Tibial nerve (tissue), 4 donors: ENCODE data around the gene LMO7. TPM values are rescaled to one million over a fixed set of nuclear protein-coding genes. Genes with fewer than 3 reads are reported as not detected.
A peak's percentile ranks its signal among the peaks of the same experiment; 100 is the strongest.

Source experiments
- DNase-seq, 2 donors: peaks; one replicate each; pipeline ENCODE4 v3.0.0-alpha.2; 2019; ENCODE audit warnings: low spot score in 2 of 2
- H3K27ac ChIP-seq, 4 donors: fragments of 200-600 bp; sonication (generic) in 3 of 4; one replicate each; pipeline ENCODE4 v1.5.1; 2017 to 2019; ENCODE audit warnings: mild to moderate bottlenecking in 1 of 4
- H3K27me3 ChIP-seq, 2 donors: fragments of 200-600 bp; sonication (generic) in 1 of 2; one replicate each; pipeline versions ENCODE4 v1.5.1 to v1.6.0; 2017 to 2019
- H3K36me3 ChIP-seq, 3 donors: fragments of 200-600 bp; sonication (generic); one replicate each; pipeline ENCODE4 v1.5.1; 2018 to 2019
- H3K4me1 ChIP-seq, 4 donors: fragments of 200-600 bp; sonication (generic) in 3 of 4; one replicate each; pipeline ENCODE4 v1.5.1; 2017 to 2019
- H3K4me3 ChIP-seq, 4 donors: fragments of 200-600 bp; sonication (generic) in 3 of 4; one replicate each; pipeline ENCODE4 v1.5.1; 2017 to 2019; ENCODE audit warnings: mild to moderate bottlenecking in 1 of 4, moderate library complexity in 1 of 4
- H3K9me3 ChIP-seq, 4 donors: fragments of 200-600 bp; sonication (generic) in 3 of 4; one replicate each; pipeline ENCODE4 v1.5.1; 2017 to 2019
- EP300 ChIP-seq, 2 donors: sonication (generic); formaldehyde crosslinking; IDR thresholded peaks; one replicate each; pipeline ENCODE4 v1.6.1; 2017; ENCODE audit warnings: antibody characterized with exemption in 2 of 2, mild to moderate bottlenecking in 1 of 2
- POLR2A ChIP-seq, 2 donors: fragments of 450-650 bp; IDR thresholded peaks; one replicate each; pipeline ENCODE4 v1.6.1; 2017; ENCODE audit warnings: antibody characterized with exemption in 2 of 2, mild to moderate bottlenecking in 2 of 2, moderate library complexity in 2 of 2
- WGBS, 2 donors: methylation state at CpG; one replicate each; pipeline ENCODE4 v1.1.5; 2018; 5-methylcytosine and 5-hydroxymethylcytosine counted together
- total RNA-seq, 4 donors: library from RNA; depleted of rRNA; stranded (reverse); fragments of >200 nt; gene quantifications; one replicate each; pipeline ENCODE4 v1.1.0, GENCODE V29; 2016
- TF ChIP-seq, protein P1 (sequence below), 5 experiments: fragments of 200-600 bp in 3 of 5; fragments of 450-650 bp in 2 of 5; sonication (generic) in 3 of 5; IDR thresholded peaks; one replicate each; pipeline ENCODE4 v1.5.1; 2016 to 2019; ENCODE audit warnings: antibody characterized with exemption in 5 of 5, mild to moderate bottlenecking in 3 of 5, moderate library complexity in 2 of 5

Gene LMO7
- total RNA-seq, 4 donors from 2014 or later = 149 to 311 (median 236) TPM

DNA sequence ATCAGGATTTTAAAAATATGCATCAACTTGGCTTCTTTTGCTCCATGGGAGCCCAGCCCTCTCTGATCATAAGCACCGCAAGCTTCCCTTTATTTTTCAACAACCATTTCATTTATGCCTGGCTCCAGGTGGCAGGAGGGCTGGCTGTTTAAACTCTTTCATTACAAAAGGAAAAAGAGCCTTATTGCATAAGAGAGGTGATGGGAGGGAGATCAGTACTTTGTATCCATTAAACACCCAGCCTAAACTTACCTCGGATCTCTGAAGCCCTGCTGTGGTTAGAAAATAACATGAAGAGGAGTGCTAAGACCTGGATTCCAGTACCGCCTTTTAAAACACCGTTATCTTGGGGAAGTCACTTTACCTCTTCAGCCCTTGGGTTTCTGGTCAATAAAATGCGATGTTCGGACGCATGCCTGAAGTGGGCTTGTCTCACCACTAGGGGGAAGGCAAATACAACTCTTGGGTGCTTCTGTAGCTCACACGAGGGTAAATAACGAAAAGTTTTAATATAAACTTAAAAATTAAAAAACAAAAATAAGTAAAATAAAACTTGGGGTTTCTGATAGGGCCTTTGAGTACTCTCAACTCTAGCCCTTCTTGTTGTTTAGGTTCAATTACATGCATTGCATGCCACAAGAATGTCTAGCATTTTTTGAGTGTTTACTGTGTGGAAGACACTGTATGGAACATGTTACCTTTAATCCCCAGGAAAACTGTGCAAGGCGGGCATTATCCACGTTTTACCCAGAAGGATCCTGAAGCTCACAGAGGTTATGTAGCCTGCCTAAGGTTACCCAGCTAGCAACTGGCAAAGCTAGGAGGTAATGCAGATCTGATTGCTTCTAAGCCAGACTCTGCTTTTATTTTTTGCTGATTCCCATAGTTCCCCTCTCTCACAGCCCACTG lies 240.3 kb downstream of the LMO7 start:
- TF ChIP-seq EP300 (IDR thresholded peaks at IDR 0.05) = peak in 1 of 2 donors; percentile 31
- TF ChIP-seq, protein P1, sequence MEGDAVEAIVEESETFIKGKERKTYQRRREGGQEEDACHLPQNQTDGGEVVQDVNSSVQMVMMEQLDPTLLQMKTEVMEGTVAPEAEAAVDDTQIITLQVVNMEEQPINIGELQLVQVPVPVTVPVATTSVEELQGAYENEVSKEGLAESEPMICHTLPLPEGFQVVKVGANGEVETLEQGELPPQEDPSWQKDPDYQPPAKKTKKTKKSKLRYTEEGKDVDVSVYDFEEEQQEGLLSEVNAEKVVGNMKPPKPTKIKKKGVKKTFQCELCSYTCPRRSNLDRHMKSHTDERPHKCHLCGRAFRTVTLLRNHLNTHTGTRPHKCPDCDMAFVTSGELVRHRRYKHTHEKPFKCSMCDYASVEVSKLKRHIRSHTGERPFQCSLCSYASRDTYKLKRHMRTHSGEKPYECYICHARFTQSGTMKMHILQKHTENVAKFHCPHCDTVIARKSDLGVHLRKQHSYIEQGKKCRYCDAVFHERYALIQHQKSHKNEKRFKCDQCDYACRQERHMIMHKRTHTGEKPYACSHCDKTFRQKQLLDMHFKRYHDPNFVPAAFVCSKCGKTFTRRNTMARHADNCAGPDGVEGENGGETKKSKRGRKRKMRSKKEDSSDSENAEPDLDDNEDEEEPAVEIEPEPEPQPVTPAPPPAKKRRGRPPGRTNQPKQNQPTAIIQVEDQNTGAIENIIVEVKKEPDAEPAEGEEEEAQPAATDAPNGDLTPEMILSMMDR (IDR thresholded peaks at IDR 0.05) = peak; percentile 84 to 87 (median 86)
- TF ChIP-seq POLR2A (IDR thresholded peaks at IDR 0.05) = no peak
- Histone ChIP-seq H3K9me3 (no peaks in the 10 kb centered on the region), H3K27ac (peak overlapping the region; percentile 6 to 66 (median 34)), H3K4me1 (peaks cover 0 to 19% (median 6%) of the 10 kb centered on the region in 4 donors), H3K36me3 (no peaks in the 10 kb centered on the region), H3K4me3 (no peak overlapping the region), H3K27me3 (no peaks in the 10 kb centered on the region)
- 15 to 17% methylated on average over 11 of the region's 11 CpGs for WGBS, 2 donors
- peak; percentile 44 to 80 for DNase-seq

DNA sequence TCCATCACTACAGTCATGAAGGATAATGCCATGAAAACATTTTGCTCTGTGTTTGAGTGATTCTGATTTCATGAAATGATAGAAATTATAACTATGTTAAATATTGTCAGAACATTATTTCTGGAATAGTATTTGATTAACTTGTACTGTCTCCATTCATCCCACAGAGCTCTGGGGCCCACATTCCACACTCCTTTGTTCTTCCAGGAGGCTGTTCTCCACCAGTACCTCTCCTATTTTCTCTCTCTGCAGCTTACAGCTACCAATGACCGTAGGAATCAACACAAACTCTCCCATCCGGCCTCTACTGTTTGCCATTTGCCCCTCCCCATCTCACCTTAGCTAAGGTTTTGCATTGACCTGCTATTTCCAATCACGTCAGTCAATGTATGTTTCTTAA lies 240.9 kb downstream of the LMO7 start:
- no peak for DNase-seq

GRCh38 chr13:75879656-75880055 lies 243.5 kb downstream of the LMO7 start:
- no peaks in the 10 kb centered on the region for H3K36me3 ChIP-seq
- no peaks in the 10 kb centered on the region for H3K27me3 ChIP-seq
- DNase-seq = no peak
- no peak overlapping the region for H3K4me3 ChIP-seq
- no peak overlapping the region for H3K27ac ChIP-seq
- 79 to 83% methylated on average over 4 of the region's 4 CpGs for WGBS, 2 donors
- no peaks in the 10 kb centered on the region for H3K9me3 ChIP-seq
- peaks cover 0 to 19% (median 6%) of the 10 kb centered on the region in 4 donors for H3K4me1 ChIP-seq
- no peak for TF ChIP-seq POLR2A (IDR thresholded peaks at IDR 0.05)
- no peak for TF ChIP-seq EP300 (IDR thresholded peaks at IDR 0.05)
- TF ChIP-seq, protein P1 (IDR thresholded peaks at IDR 0.05) = no peak

More for the DNA sequence above, 240.9 kb downstream of the LMO7 start:
- no peaks in the 10 kb centered on the region for H3K36me3 ChIP-seq
- WGBS, 2 donors = 82 to 93% methylated on average over 3 of the region's 3 CpGs
- H3K27ac ChIP-seq = peak overlapping the region in 3 of 4 donors; percentile 6 to 66 (median 57)
- H3K4me1 ChIP-seq = peaks cover 0 to 19% (median 6%) of the 10 kb centered on the region in 4 donors
- TF ChIP-seq EP300 (IDR thresholded peaks at IDR 0.05) = no peak
- no peak for TF ChIP-seq POLR2A (IDR thresholded peaks at IDR 0.05)
- TF ChIP-seq, protein P1 (IDR thresholded peaks at IDR 0.05) = no peak
- H3K27me3 ChIP-seq = no peaks in the 10 kb centered on the region
- H3K9me3 ChIP-seq = no peaks in the 10 kb centered on the region
- H3K4me3 ChIP-seq = no peak overlapping the region

DNA sequence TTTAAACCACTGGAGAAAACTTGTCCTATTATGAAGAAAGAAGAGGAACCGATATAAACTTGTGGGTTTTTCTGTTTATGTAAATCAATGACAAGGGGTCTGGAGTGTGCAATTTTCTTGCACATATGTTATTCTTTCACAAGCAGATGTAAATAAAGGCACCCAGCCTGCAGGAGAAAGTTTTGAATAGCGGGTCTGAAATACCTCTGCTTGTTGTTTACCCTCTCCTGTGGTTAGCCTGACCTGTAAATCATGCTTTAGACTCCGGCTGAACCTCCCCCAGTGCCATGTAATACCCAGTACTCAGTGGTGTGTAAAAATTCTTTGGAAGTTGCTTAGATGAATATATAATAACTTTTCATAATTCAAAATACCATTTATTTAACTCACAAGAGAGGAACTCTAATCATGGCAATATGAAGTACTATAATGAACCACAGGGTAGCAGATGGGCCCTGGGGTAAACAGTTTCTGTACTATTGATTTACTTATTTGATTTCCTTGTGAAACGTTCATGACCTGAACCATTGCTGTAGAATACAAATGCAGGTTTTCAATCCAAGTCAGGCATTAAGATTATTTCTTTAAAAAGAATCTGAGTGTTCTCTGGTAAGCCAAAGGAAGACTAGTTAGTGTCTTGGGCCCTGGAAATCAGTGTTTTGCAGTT lies 245.1 kb downstream of the LMO7 start:
- Histone ChIP-seq H3K4me3 (no peak overlapping the region), H3K27me3 (no peaks in the 10 kb centered on the region), H3K9me3 (no peaks in the 10 kb centered on the region), H3K27ac (no peak overlapping the region), H3K4me1 (peaks cover 0 to 11% (median 3%) of the 10 kb centered on the region in 4 donors), H3K36me3 (no peaks in the 10 kb centered on the region)
- whole genome bisulfite sequencing, 2 donors = 57 to 61% methylated on average over 4 of the region's 4 CpGs
- DNase-seq = no peak
- TF ChIP-seq POLR2A (IDR thresholded peaks at IDR 0.05) (no peak), EP300 (IDR thresholded peaks at IDR 0.05) (no peak)
- TF ChIP-seq, protein P1 (IDR thresholded peaks at IDR 0.05) = no peak

DNA sequence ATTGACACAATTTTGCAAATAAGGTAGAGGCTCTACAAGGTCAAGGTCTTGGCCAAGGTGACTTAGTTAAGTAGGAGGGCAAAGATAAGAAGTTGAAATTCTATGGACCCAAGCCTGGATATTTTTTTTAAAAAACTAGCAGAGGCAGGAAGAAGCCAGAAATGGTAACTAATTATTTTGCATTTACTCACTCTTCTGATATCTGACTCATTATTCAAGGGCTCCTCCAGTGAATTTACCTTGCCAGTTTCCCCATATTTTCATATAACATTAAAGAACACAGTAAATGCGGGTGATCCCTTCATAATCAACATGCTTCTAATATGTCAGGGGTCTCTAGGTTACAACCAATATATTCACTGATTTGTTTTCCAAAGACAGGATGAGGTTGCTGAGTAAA lies 246.1 kb downstream of the LMO7 start:
- Histone ChIP-seq H3K36me3 (no peaks in the 10 kb centered on the region), H3K27me3 (no peaks in the 10 kb centered on the region), H3K4me3 (no peak overlapping the region), H3K4me1 (peaks cover 0 to under 1% (median 0%) of the 10 kb centered on the region in 4 donors), H3K9me3 (no peaks in the 10 kb centered on the region), H3K27ac (no peak overlapping the region)
- WGBS, 2 donors = 94% methylated on average over 1 of the region's 1 CpG
- TF ChIP-seq, protein P1 (IDR thresholded peaks at IDR 0.05) = no peak
- TF ChIP-seq POLR2A (IDR thresholded peaks at IDR 0.05) = no peak
- DNase-seq = no peak
